AG04450 (cell line): ENCODE measurements around the gene LRRC73. TPM values are rescaled to one million over a fixed set of nuclear protein-coding genes. Genes with fewer than 3 reads are reported as not detected.
"Not testable (repeated sequence)": the region's sequence is repeated elsewhere in the genome, so short reads cannot be mapped to it uniquely, and the experiment has no call there.

ENCODE experiments used
- CTCF ChIA-PET: fragments of 300-600, 350-600 bp; formaldehyde crosslinking; extraction: SDS; loops from one replicate; lab custom pipeline; 2022; ENCODE audit warnings: antibody characterized with exemption, inconsistent platforms; lab: Charles Lee
- POLR2A ChIA-PET: fragments of 350-600 bp; formaldehyde crosslinking; extraction: SDS; loops from one replicate; lab custom pipeline; 2021; ENCODE audit warnings: antibody characterized with exemption, inconsistent platforms; lab: Yijun Ruan, JAX
- DNase-seq: peaks from one replicate; pipeline ENCODE4 v3.0.0-alpha.2; 2011; ENCODE audit warnings: low read depth, low spot score
- H3K27ac ChIP-seq: one replicate; pipeline ENCODE4 v1.5.1; 2012; ENCODE audit warnings: low read depth, low read length, control low read depth
- H3K27me3 ChIP-seq: one replicate; pipeline ENCODE4 v1.6.0; 2012; ENCODE audit warnings: low read length; ENCODE audit not compliant: control insufficient read depth, insufficient read depth
- H3K4me3 ChIP-seq: 2 replicates; pipeline ENCODE4 v1.5.1; 2011; ENCODE audit warnings: mild to moderate bottlenecking, low read depth, low read length, control low read depth
- H3K9me3 ChIP-seq: 2 replicates; pipeline ENCODE4 v1.5.1; 2012; ENCODE audit warnings: low read length; ENCODE audit not compliant: control insufficient read depth, insufficient read depth
- polyA plus RNA-seq: library from polyadenylated mRNA; depleted of rRNA; stranded (reverse); fragments of >200 nt; gene quantifications from 2 replicates; pipeline ENCODE4 v1.2.3, GENCODE V29; 2011
- TF ChIP-seq, protein P1 (sequence below): IDR thresholded peaks from 2 replicates; pipeline ENCODE4 v1.5.1; 2011; ENCODE audit warnings: low read depth, low read length, control low read depth, inconsistent platforms

Gene LRRC73
- polyA plus RNA-seq, 1 experiment = 0.16 TPM

- POLR2A ChIA-PET = no interaction called here
- TF ChIP-seq, protein P1, sequence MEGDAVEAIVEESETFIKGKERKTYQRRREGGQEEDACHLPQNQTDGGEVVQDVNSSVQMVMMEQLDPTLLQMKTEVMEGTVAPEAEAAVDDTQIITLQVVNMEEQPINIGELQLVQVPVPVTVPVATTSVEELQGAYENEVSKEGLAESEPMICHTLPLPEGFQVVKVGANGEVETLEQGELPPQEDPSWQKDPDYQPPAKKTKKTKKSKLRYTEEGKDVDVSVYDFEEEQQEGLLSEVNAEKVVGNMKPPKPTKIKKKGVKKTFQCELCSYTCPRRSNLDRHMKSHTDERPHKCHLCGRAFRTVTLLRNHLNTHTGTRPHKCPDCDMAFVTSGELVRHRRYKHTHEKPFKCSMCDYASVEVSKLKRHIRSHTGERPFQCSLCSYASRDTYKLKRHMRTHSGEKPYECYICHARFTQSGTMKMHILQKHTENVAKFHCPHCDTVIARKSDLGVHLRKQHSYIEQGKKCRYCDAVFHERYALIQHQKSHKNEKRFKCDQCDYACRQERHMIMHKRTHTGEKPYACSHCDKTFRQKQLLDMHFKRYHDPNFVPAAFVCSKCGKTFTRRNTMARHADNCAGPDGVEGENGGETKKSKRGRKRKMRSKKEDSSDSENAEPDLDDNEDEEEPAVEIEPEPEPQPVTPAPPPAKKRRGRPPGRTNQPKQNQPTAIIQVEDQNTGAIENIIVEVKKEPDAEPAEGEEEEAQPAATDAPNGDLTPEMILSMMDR = no peak
- H3K9me3 ChIP-seq = no peaks in the 10 kb centered on the region; the same call in 1 of the 2 replicates
- DNase-seq = no peak
- no peak overlapping the region for H3K27ac ChIP-seq
- no peaks in the 10 kb centered on the region for H3K27me3 ChIP-seq
- H3K4me3 ChIP-seq = no peak overlapping the region
- CTCF ChIA-PET = interaction anchor here (0.7 kb wide), 2 partner anchors 89 to 240 kb away, joined by 3 read pairs; no protein-coding TSS in a partner anchor
Measured at GRCh38 chr6:43503443-43503842, 6.7 kb downstream of the LRRC73 start.

DNA sequence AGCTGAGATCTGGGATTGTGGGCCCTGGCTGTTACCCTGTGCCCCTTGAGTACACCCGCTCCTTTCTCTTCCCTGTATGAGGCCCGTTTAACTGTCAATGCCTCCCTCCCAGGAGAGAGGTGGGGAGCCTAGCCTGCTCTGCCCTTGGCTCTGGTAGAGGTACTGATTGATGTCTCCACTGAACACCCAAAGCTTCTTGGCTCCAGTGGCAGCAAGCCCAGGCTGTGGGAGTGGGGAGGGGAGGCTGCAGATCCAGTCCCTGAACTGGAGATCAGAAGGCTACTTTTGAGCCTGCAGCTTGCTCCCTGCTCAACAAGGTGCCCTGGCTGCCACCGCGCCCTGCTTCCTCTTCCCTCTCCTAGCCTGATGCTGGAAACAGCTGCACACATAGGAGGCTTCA is 7.5 kb downstream of the LRRC73 start:
- H3K27ac ChIP-seq = no peak overlapping the region
- CTCF ChIA-PET = no interaction called here
- DNase-seq = no peak
- POLR2A ChIA-PET = interaction anchor here (0.5 kb wide), 1 partner anchor 128 kb away, joined by 6 read pairs; no protein-coding TSS in a partner anchor
- H3K9me3 ChIP-seq = no peaks in the 10 kb centered on the region; the same call in 1 of the 2 replicates
- H3K4me3 ChIP-seq = no peak overlapping the region
- TF ChIP-seq, protein P1 = no peak
- H3K27me3 ChIP-seq = no peaks in the 10 kb centered on the region

DNA sequence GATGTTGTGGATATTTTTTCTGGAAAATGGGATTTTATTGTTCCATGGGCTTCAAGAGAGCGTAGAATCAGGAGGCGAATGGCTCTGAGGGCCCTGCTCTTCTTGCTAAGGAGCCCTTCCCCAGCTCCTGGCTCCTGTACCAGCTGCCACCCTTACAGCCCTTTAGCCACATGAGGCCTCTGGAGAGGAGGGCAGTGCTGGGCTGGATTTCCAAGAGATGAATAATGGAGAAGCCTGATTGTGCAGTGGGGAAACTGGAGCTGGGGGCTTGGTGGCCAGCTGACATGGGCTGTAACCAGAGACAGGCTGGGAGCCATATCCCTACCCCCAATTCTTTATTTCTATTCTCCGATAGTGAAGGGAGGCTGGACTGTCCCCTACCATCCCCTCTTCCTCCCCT is 9.2 kb downstream of the LRRC73 start:
- DNase-seq = no peak
- TF ChIP-seq, protein P1 = no peak
- Histone ChIP-seq H3K27me3 (no peaks in the 10 kb centered on the region), H3K27ac (no peak overlapping the region), H3K9me3 (no peaks in the 10 kb centered on the region), H3K4me3 (no peak overlapping the region)
- POLR2A ChIA-PET = no interaction called here
- CTCF ChIA-PET = interaction anchor here (1.0 kb wide), 1 partner anchor 46 kb away, joined by 3 read pairs; the partner anchor contains the start of gene DLK2

- Histone ChIP-seq H3K4me3 (no peak overlapping the region), H3K9me3 (no peaks in the 10 kb centered on the region; the same call in 1 of the 2 replicates), H3K27me3 (no peaks in the 10 kb centered on the region), H3K27ac (no peak overlapping the region)
- TF ChIP-seq, protein P1 = no peak
- POLR2A ChIA-PET = no interaction called here
- CTCF ChIA-PET = interaction anchor here (6.6 kb wide), 1 partner anchor 9 kb away, joined by 54 read pairs; the partner anchor contains the start of gene LRRC73
- no peak for DNase-seq
Measured at GRCh38 chr6:43499028-43499815, 10.9 kb downstream of the LRRC73 start.

DNA sequence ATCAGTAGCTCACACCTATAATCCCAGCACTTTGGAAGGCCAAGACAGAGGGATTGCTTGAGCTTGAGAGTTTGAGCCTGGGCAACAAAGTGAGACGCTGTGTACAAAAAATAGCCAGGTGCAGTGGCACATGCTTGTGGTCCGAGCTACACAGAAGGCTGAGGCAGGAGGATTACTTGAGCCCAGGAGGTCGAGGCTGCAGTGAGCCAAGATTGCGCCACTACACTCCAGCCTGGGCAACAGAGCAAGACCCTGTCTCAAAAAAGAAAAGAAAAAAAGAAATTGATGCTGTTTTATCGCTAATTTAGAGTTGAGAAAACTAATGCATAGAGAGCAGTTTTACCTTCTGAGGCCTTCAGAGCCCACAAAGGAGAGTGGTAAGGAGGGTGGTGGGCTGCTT is 11.9 kb downstream of the LRRC73 start:
- H3K9me3 ChIP-seq, H3K27me3 ChIP-seq, POLR2A ChIA-PET, H3K27ac ChIP-seq, DNase-seq, H3K4me3 ChIP-seq: not testable (repeated sequence)
- CTCF ChIA-PET = interaction anchor here (0.5 to 6.6 kb wide), 3 partner anchors 10 to 217 kb away, joined by 3 to 54 read pairs (median 4); partner anchors contain the start of gene LRRC73
